NCI-H2029 (cell line): Measurements from ENCODE around the gene TMEM80.
"Not testable (repeated sequence)": the region's sequence is repeated elsewhere in the genome, so short reads cannot be mapped to it uniquely, and the experiment has no call there.

Source experiments
- DNase-seq: peaks from one replicate; lab custom pipeline; 2025; lab: John Stamatoyannopoulos, UW

Gene TMEM80

DNA sequence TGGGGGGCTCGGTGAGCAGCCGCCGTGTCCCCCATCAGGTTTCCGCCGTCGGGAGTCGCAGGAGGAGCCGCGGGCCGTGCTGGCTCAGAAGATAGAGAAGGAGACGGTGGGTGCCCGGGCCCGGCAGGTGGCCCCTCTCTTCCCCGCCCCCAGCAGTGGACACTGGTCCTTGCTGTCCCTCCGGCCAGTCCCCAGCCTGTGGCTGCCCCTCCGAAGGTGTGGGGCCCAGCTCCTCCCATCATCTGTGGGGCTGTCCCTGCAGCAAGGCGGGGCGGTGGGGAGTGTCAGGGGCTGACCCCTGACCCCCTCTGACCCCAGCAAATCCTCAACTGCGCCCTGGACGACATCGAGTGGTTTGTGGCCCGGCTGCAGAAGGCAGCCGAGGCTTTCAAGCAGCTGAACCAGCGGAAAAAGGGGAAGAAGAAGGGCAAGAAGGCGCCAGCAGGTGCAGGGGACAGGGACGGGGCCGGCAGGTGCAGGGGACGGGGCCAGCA lies 25.7 kb downstream of the TMEM80 start:
- no peak for DNase-seq

DNA sequence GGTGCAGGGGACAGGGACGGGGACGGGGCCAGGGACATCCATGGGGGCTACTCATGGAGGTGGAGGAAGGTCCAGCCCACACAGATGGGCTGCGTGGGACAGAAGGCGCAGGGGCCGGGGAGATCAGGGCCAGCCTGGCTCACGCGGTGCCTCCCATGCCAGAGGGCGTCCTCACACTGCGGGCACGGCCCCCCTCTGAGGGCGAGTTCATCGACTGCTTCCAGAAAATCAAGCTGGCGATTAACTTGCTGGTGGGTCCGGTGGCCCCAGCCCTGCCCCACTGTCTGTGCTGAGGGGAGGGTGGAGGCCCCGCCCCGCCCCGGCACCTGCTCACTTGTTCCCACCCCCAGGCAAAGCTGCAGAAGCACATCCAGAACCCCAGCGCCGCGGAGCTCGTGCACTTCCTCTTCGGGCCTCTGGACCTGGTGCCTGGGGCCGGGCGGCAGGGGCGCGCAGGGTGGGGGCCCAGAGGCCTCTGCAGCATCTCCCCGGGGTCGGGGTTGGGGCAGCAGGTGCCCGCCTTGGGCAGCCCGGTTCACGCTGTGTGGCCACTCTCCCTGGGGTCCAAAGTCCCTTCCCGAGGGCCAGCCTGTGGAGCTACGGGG lies 26.2 kb downstream of the TMEM80 start:
- peak; percentile 52 for DNase-seq

DNA sequence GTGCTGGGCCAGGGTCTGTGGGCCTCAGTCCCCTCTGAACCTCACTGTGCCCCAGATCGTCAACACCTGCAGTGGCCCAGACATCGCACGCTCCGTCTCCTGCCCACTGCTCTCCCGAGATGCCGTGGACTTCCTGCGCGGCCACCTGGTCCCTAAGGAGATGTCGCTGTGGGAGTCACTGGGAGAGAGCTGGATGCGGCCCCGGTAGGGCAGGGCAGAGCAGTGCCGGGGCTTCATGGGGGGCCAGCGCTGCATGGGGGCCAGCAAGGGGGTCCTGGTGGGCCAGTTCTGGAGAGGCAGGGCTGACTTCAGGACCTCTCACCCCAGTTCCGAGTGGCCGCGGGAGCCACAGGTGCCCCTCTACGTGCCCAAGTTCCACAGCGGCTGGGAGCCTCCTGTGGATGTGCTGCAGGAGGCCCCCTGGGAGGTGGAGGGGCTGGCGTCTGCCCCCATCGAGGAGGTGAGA lies 26.8 kb downstream of the TMEM80 start:
- no peak for DNase-seq

DNA sequence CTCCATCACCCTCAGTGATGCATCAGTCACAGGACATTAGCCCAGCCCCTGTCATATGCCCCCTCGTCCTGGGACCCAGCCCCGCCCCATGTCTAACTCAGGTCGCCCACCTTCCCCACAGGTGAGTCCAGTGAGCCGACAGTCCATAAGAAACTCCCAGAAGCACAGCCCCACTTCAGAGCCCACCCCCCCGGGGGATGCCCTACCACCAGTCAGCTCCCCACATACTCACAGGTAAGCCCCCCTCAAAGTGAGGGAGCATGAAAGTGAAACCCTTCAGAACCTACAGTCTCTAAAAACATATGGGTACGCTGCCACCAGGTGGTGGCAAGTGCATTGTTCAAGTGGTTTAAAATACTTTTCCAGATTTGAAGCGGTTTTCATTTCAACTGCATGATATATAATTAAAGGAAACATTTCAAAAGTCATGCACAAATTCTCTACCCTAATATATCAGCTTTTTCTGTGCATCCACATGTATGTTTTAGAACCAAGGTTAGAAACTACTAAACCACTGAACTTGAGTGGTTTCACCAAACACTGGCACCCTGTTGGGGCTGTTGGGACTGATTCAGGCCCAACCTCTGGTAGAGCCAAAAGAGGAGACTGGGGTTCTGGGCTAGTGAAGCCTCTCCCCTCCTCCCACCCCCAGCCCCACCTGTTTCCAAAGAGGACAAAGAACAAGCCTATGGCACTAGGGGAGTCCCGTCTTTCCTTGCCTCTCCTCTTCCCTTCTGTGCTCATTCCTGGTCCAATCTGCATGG lies 27.7 kb downstream of the TMEM80 start:
- peak; percentile 40 for DNase-seq

DNA sequence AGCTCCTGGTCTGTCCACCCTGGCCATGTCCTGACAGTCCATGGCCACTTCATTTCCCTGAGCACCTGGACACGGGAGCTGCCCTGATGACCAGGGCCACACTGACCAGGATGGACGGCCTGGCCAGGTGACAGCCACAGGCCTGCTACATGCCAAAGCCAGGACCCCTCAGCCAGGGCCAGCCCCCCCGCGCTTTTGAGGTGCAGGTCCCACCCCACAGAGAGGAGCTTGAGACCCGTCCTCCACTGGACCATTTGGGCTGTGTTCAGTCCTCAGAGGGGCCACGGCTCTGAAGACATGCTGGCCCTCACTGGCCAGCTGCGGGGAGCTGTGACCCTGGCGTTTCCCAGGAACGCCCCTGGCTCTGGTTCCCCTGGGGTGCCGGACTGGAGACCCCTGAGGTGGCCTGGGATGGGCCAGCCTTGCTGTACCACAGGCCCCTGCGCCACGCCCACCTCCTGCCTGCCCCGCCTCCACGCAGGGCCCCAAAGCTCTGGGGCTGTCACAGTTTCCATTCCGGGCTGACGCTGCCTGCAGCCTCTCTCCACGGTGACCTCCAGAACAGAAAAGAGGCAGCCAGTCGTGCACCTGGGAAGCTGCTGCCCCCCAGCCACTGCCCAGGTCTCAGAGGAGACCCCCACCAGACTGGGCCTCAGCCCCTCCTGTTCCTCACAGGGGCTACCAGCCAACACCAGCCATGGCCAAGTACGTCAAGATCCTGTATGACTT lies 28.6 kb downstream of the TMEM80 start:
- no peak for DNase-seq

DNA sequence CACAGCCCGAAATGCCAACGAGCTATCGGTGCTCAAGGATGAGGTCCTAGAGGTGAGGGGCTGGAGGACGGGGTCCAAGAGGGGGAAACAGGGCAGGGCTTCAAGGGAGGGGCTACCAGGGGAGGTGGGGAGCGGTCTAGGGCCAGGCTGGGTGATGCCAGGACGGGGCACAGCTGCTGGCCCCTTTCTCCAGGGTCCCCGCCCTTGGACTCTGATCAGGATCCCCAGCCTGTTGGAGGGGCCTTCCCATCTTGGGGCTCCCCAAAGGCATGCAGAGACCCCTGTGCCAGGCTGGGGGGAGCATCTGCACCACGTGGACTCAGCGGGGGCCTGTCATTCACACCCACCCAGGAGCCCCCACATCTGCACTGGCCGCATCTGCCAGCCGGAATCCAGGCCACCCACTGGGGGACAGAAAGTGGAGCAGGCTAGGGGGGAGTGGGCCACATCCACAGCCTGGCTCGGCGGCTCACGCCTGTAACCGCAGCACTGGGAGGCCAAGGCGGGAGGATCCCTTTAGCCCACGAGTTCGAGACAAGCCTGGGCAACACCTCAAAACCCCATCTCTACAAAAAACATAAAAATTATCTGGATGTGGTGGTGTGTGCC lies 29.3 kb downstream of the TMEM80 start:
- no peak for DNase-seq

DNA sequence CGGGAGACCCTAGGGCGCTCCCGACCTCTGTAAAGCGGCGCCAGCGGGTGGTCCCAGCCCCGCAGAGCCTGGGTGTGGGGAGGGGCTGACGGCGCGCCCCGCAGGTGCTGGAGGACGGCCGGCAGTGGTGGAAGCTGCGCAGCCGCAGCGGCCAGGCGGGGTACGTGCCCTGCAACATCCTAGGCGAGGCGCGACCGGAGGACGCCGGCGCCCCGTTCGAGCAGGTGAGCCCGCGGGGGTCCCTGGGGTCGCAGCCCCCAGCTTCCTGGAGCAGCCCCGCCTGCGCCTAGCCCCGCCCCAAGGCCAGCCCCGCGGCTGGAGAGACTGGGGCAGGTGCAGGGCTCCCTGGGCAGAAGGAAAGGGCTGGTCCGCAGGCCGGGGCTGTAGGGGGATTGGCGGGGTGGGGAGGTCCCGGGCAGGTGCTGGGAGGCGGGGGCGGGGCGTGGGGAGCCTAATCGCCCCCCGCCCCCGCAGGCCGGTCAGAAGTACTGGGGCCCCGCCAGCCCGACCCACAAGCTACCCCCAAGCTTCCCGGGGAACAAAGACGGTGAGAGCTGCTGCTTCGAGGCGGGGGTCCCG lies 30.1 kb downstream of the TMEM80 start:
- DNase-seq, result no peak

DNA sequence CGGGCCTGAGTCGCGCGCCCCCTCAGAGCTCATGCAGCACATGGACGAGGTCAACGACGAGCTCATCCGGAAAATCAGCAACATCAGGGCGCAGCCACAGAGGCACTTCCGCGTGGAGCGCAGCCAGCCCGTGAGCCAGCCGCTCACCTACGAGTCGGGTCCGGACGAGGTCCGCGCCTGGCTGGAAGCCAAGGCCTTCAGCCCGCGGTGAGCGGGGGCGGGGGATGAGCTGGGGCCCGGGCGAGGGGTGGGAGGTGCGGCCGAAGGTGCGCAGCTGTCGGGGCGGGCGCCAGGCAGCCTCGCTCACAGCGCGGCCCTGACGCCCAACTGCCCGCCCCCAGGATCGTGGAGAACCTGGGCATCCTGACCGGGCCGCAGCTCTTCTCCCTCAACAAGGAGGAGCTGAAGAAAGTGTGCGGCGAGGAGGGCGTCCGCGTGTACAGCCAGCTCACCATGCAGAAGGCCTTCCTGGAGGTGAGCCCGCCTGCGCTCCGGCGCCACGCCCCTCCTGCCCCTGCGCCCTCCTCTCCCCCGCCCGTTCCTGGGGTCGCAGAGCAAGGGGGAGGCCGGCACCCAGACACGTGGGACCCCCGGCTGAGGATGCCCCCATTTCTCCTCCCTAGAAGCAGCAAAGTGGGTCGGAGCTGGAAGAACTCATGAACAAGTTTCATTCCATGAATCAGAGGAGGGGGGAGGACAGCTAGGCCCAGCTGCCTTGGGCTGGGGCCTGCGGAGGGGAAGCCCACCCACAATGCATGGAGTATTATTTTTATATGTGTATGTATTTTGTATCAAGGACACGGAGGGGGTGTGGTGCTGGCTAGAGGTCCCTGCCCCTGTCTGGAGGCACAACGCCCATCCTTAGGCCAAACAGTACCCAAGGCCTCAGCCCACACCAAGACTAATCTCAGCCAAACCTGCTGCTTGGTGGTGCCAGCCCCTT lies 30.9 kb downstream of the TMEM80 start:
- peak; percentile 91 for DNase-seq

DNA sequence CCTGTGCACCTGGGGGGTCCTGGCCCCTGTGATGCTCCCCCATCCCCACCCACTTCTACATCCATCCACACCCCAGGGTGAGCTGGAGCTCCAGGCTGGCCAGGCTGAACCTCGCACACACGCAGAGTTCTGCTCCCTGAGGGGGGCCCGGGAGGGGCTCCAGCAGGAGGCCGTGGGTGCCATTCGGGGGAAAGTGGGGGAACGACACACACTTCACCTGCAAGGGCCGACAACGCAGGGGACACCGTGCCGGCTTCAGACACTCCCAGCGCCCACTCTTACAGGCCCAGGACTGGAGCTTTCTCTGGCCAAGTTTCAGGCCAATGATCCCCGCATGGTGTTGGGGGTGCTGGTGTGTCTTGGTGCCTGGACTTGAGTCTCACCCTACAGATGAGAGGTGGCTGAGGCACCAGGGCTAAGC lies 31.7 kb downstream of the TMEM80 start:
- DNase-seq, result no peak

DNA sequence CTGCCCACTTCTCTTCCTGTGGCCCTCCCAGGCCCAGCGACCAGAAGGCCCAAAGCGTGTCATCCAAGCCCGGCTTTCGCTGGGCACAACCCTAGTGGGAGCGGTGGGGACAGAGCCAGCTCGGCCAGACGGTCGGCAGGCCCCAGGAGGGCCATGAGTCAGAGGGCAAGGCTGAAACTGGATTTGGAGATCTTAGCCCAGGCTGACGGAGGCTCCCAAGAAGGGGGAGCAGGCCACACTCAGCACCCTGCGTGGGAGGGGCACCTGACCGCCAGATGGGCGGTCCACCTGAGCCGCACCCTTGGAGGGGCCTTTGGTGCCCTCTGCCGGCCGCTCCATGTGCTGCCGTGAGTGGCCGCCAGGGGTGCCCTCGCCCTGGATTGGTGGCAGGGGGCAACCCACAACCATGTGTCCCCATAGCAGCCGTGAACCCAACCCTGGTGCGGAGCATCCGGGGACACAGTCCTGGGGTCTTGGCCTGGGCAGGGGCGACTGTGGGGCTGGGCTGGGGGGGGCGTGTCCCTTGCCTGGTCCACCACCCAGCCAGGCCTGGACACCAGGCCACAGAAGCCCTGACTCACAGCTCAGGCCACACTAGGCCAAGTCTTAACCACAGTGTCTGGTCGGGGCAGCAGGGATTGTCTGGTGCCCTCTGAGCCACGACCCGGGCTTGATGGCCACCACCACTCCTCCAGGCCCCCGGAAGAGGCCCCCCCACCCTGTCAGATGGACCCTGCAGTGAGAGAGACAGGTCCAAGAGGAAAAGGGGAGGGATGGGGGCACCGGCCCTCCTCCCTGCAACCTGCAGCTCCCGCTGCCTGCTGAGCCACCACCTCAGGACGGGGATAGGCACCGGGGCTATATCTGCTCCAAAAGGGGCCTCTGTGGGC lies 32.5 kb downstream of the TMEM80 start:
- peak; percentile 51 for DNase-seq

DNA sequence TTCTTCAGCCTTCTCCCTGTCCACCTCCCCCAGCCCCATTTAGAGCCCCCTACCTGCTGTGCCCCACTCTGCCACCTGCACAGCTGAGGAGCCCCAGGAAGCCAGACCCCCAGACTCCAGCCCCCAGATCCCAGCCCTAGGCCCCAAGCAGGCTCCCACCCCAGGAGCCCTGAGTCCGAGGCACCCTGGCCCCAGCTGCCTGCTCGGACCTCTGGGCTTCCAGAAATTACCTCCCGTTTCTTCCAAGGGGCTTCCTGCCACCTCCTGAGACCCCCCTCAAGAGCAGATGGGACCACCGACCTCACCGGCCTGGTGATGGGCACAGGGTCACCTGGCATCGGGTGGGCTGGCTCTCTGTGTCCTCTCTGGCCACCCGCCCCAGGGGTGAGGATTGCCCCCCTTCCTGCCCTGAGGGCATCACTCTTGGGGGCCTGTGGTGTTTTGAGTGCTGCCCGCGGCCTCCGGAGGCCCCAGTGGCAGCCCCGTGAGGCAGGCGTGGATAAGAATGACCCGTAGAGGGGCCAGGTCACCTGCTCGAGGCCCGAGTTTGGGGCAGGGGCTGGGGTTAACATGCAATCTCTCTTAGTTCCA lies 33.4 kb downstream of the TMEM80 start:
- no peak for DNase-seq

DNA sequence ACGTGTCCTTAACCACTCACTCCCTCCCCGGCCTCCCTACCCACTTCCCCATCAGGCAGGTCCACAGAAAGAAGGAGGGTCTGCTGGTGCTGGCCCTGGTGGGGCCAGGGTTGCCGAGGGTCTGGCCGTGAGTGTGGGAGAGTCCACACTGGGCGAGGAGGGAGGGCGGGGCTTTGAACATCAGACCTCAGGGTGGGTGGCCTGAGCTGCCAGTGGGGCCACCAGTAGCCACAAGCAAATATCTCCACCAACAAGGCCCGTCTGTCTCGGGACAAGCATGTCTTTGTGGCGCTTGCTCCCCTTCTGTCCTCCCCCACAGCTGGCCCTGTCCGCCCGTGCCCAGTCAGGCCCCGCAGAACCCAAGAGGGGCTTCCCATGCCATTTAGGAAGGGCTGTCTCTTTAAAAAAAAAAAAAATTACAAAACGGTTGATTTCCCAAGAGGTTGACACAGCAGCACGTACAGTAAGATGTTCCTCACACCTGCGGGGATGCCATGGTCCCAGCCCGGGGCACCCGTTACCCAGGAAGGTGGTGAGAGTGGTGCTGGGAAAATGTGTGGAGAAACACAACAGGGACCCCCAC lies 34.0 kb downstream of the TMEM80 start:
- no peak for DNase-seq

DNA sequence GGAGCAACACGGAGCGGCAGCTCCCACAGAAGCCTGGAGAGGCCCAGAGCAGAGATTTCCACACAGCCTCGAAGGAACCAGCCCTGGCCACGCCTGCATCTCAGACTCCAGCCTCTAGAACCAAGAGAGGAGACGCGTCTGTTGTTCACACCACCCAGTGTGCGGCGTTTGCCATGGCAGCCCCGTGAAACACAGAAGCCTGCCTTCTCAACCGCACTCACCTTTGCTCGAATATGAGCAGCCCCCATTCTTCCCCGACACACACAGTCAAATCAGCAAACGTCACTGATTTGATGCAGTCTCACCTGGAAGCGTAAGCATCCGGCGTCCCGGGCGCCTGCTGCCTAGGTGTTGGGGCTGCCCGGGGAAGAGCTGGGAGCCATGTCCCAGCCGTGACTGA lies 37.5 kb downstream of the TMEM80 start:
- no peak for DNase-seq

DNA sequence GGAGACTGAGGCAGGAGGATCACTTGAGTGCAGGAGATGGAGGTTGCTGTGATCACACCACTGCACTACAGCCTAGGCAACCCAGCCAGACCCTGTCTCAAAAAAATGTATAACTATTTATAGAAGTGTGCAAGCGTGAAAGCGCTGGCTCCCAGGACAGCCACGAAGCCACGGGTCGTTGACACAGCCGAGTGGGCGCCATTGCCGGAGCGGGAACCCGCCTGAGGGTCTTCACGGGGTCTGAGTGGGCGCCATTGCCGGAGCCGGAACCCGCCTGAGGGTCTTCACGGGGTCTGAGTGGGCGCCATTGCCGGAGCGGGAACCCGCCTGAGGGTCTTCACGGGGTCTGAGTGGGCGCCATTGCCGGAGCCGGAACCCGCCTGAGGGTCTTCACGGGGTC lies 38.9 kb downstream of the TMEM80 start:
- not testable (repeated sequence) for DNase-seq

DNA sequence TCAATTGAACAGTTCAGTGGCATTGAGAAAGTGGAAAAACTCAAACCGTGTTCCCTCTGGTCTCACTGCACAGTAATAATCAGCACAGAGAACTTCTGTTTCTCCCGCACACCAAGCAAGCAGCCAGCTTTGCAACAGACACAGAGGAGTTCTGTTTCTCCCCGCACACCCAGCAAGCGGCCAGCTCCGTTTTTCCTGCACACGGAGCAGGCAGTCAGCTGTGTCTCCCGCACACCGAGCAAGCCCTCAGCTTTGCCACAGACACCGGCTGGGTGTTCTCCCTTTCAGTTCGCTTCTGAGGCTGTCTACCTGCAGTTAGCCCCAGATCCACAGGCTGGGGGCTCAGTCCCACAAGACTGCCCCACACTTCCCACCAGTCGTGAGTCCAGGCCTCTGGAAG lies 41.8 kb downstream of the TMEM80 start:
- DNase-seq, result no peak

DNA sequence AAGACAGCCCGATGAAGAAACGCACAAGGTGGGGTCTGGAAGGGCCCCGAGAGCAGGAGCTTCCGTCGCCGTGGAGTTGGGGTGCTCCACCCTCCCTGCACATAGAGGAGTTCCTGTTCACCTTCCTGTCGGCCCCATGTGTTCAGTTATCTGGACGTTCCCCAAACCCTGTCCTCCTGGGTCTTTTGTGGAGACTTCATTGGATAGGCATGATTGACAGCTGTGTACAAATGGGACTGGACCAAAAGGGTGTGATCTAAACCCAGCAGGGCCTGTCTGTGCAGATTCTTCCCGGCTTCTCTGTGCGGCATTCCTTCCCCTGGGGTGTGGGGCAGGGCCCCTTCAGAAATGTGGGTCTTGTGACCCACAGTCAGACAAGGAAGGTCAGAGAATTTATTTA lies 42.3 kb downstream of the TMEM80 start:
- DNase-seq, result not testable (repeated sequence)

DNA sequence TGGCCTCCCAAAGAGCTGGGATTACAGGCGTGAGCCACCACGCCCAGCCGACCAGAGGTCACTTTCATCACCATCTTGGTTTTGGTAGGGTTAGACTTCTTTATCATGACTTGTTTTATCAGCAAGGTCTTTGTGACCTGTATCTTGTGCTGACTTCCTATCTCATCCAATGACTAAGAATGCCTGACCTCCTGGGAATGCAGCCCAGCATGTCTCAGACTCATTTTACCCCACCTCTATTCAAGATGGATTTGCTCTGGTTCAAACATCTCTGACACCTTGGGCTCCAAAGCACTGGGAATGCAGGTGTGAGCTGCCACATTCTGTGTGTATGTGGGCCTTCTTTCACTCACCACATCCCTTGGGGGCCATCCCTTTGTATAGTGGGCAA lies 46.5 kb downstream of the TMEM80 start:
- DNase-seq, result no peak

DNA sequence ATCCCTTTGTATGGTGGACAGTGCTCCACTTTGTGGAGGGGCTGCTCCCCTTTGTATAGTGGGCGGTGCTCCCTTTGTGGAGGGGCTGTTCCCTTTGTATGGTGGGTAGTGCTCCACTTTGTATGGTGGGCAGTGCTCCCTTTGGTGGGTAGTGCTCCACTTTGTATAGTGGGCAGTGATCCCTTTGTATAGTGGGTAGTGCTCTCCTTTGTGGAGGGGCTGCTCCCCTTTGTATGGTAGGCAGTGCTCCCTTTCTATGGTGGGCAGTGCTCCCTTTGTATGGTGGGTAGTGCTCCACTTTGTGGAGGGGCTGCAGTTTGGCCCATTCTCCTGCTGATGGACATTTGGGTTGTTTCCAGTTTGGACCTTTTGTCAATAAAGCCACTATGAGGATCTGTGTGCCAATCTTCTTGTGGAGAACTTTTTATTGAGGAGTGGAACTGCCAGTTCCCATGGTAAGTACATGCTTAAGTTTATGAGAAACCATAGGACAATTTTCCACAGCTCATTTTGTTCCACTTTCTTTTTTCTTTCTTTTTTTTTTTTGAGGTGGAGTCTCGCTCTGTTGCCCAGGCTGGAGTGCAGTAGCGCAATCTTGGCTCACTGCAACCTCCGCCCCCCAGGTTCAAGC lies 47.1 kb downstream of the TMEM80 start:
- no peak for DNase-seq

DNA sequence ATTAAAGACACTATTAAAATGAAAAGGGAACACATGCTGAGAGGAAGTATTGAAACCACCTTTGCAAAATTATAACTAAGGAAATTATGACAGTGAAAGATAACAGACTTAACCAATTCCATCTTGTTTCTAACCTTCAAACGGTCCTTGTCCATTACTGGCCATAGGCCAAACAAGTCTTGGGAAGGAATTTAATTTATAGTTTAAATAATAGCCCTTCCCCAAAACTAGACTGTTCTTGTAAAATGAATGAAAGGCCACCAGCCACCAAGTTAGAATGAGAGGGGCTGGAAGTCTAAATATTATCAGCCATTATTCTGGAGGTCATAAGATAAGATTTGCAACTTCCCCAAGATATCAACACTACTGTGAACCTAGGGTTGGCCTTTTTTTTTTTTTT lies 49.8 kb downstream of the TMEM80 start:
- DNase-seq, result no peak
